ENCODE results near the gene C5orf58.

Gene C5orf58, protein sequence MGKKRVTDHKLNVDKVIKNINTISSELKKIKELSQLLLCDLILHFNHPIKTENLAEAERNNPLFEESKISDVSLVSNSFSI

DNA sequence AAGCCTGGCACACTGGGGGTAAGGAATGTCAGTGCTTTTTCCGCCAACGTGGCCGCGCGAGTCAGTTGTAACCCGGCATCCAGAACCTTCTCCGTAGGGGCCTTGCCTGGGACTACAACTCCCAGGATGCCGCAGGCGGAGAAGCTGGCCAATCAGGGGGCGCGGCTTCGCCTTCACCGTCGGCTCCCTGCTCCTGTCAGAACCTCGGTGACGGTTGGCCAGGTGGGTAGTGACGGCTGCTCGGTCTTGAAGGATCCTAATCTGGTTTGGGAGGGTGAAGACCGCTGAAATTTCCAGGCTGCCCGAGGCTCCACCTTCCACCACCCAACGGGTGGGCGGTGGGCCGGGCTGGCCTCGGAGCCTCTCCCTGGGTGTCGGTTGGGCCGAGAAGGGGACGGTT is at the start of gene C5orf58:
Gene C5orf58, plus strand, starts transcription at position 200 of the 400 bp plus-strand sequence. CDS start 1,992 bp downstream, outside the sequence.
- H3K27me3 ChIP-seq (ENCODE audit: control insufficient read depth in 1 of 2, insufficient read depth in 2 of 2, low read length in 2 of 2) = no peaks in the 10 kb centered on the region
- H3K4me1 ChIP-seq (ENCODE audit: insufficient read depth, low read length) = peaks cover 10% of the 10 kb centered on the region
- no peaks in the 10 kb centered on the region for H3K36me3 ChIP-seq (ENCODE audit: insufficient read depth, low read length)
- no peaks in the 10 kb centered on the region for H3K9me3 ChIP-seq (ENCODE audit: low read length)
- H3K4me3 ChIP-seq (ENCODE audit: low read depth in 1 of 2, low read length in 2 of 2) = no peak within 1 kb of the TSS
- H3K9ac ChIP-seq (ENCODE audit: low read length) = no peak within 1 kb of the TSS
- H3K27ac ChIP-seq (ENCODE audit: low read depth, low read length) = no peak within 1 kb of the TSS

DNA sequence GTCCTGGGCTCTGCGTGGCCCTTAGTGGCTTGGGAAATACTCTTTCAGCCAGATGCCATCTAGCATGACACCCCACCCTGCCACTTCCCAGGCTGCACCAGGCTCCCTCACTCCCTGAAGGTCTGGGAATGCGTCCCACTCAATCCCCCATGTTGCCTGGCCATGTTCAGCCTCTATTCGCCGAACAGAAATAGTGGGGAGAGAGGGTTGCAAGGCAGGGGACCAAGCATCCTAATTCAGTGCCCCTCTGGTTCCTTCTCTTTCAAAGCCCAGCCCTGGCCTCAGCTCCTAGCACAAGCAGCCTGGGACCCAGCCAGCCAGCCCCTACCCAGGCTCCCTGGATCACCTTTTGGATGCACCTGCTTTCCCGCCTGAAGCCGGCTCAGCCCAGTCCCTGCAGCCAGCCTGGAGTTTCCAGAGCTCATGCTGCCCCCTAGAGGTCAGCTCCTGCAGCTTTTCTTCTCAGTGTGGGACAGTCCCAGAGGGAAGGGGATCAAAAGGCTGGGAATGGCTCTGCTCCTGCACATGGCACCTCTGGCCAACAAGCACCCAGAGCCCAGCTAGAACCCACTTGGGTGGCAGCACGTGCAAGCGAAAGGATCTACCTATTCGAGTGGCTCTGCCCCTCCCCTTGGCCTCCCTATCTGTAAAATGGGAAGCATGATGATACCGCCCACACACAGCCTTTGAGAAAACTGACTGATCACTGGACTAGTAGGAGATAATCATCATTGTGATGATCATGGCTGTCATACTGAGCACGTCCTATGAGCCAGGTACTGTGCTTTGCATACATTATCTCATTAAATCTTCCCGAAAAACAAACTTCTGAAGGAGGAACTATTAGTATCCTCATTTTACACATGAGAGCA is 48.7 kb upstream of the C5orf58 start:
- no peaks in the 10 kb centered on the region for H3K36me3 ChIP-seq (ENCODE audit: insufficient read depth, low read length)
- no peak overlapping the region for H3K9ac ChIP-seq (ENCODE audit: low read length)
- no peaks in the 10 kb centered on the region for H3K9me3 ChIP-seq (ENCODE audit: low read length)
- H3K4me3 ChIP-seq (ENCODE audit: low read depth in 1 of 2, low read length in 2 of 2) = no peak overlapping the region
- no peaks in the 10 kb centered on the region for H3K4me1 ChIP-seq (ENCODE audit: insufficient read depth, low read length)
- no peaks in the 10 kb centered on the region for H3K27me3 ChIP-seq (ENCODE audit: control insufficient read depth in 1 of 2, insufficient read depth in 2 of 2, low read length in 2 of 2)
- no peak overlapping the region for H3K27ac ChIP-seq (ENCODE audit: low read depth, low read length)

DNA sequence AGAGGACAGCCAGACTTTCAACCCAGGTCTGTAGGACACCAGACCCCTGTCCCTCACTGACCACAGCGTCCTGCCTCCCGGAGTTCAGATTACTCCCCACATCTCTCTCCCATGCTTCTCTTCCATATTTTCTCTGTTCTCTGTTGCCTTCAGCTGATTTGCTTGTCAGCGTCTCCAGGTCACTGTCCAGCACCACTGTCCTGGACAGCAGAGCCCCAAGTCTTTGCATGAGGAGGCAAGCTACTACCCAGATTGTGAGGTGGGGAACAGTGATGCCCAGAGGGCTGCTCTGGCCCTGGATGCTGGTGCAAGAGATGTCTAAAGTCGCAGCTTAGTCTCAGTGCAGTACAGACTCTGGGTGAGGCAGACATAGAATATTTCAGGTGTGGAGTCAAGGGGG is 48.0 kb upstream of the C5orf58 start:
- Histone ChIP-seq H3K4me3 (ENCODE audit: low read depth in 1 of 2, low read length in 2 of 2) (no peak overlapping the region), H3K9ac (ENCODE audit: low read length) (no peak overlapping the region), H3K36me3 (ENCODE audit: insufficient read depth, low read length) (no peaks in the 10 kb centered on the region), H3K9me3 (ENCODE audit: low read length) (no peaks in the 10 kb centered on the region), H3K4me1 (ENCODE audit: insufficient read depth, low read length) (no peaks in the 10 kb centered on the region), H3K27ac (ENCODE audit: low read depth, low read length) (no peak overlapping the region), H3K27me3 (ENCODE audit: control insufficient read depth in 1 of 2, insufficient read depth in 2 of 2, low read length in 2 of 2) (no peaks in the 10 kb centered on the region)

DNA sequence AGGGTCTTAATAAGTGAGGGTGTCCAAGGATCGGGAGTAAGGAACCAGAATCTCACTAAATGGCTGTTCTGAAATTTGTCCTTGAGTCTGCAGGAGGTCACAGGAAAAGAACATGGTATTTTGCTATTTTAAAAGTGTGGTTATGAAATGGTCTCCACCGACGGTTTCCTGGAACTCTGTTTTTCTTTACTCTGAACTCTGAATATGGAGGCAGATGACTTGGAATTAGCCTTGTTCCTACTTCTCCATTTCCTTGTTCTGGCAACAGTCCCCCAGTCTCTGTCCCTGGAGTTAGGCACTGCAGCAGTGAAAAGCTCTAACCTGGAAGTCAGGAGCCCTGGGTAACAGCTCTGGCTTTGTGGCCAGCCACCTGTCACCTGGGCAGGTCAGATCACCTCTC is 46.6 kb upstream of the C5orf58 start:
- Histone ChIP-seq H3K4me3 (ENCODE audit: low read depth in 1 of 2, low read length in 2 of 2) (no peak overlapping the region), H3K9me3 (ENCODE audit: low read length) (no peaks in the 10 kb centered on the region), H3K4me1 (ENCODE audit: insufficient read depth, low read length) (no peaks in the 10 kb centered on the region), H3K9ac (ENCODE audit: low read length) (no peak overlapping the region), H3K27me3 (ENCODE audit: control insufficient read depth in 1 of 2, insufficient read depth in 2 of 2, low read length in 2 of 2) (no peaks in the 10 kb centered on the region), H3K27ac (ENCODE audit: low read depth, low read length) (no peak overlapping the region), H3K36me3 (ENCODE audit: insufficient read depth, low read length) (no peaks in the 10 kb centered on the region)

DNA sequence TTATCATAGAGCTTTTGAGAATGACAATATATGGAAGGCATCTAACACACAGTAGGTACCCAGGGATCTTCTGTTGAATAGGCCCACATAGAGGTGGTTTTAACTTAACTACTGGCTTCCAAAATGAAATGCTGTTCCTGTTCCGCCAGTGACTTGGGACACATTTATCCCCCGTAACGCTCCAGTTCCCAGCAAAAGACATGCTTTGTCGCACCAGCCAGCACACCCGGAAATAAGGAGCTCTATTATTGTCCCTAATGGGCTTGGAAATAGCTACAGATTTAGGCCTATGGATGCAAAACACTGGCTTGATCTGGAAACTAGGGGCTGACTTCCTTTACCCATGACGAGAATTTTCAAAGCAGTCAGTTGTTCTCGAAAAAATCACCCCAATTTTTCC is 45.9 kb upstream of the C5orf58 start:
- no peaks in the 10 kb centered on the region for H3K4me1 ChIP-seq (ENCODE audit: insufficient read depth, low read length)
- no peak overlapping the region for H3K9ac ChIP-seq (ENCODE audit: low read length)
- H3K27ac ChIP-seq (ENCODE audit: low read depth, low read length) = no peak overlapping the region
- no peaks in the 10 kb centered on the region for H3K9me3 ChIP-seq (ENCODE audit: low read length)
- H3K27me3 ChIP-seq (ENCODE audit: control insufficient read depth in 1 of 2, insufficient read depth in 2 of 2, low read length in 2 of 2) = no peaks in the 10 kb centered on the region
- no peaks in the 10 kb centered on the region for H3K36me3 ChIP-seq (ENCODE audit: insufficient read depth, low read length)
- no peak overlapping the region for H3K4me3 ChIP-seq (ENCODE audit: low read depth in 1 of 2, low read length in 2 of 2)

DNA sequence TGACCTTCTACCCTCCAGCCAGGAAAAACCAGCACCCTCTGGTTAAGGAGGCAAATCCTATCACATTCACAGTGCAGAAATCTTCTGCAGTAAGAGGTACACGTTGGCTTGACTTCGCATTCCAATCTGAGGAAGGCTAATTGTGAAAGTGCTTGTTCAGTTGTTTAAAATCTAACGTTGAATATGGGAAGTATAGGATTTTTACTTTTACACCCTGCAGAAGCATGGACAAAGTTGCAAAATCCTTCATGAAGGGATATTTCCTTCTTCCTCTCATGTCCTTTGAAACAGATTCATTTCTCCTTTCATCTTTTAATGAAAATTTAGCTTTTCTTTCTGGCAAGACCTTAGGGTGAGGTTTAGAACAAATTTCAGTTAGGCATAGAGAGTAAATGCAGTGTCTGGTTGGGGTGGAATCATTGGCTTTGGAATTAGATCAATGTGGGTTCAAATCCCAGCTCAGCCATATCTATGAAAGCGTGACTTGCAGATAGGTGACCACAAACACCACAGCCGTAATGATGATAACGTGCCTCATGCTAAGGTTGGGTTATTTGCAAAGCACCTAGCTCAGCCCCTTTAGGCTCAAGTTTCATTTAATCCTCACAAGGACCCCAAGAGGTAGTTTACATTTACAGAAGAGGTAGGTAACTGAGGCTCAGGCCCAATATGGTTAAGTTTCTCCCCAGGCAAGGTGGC is 42.2 kb upstream of the C5orf58 start:
- no peaks in the 10 kb centered on the region for H3K9me3 ChIP-seq (ENCODE audit: low read length)
- H3K27ac ChIP-seq (ENCODE audit: low read depth, low read length) = no peak overlapping the region
- H3K4me3 ChIP-seq (ENCODE audit: low read depth in 1 of 2, low read length in 2 of 2) = no peak overlapping the region
- no peaks in the 10 kb centered on the region for H3K27me3 ChIP-seq (ENCODE audit: control insufficient read depth in 1 of 2, insufficient read depth in 2 of 2, low read length in 2 of 2)
- H3K9ac ChIP-seq (ENCODE audit: low read length) = no peak overlapping the region
- no peaks in the 10 kb centered on the region for H3K4me1 ChIP-seq (ENCODE audit: insufficient read depth, low read length)
- no peaks in the 10 kb centered on the region for H3K36me3 ChIP-seq (ENCODE audit: insufficient read depth, low read length)

DNA sequence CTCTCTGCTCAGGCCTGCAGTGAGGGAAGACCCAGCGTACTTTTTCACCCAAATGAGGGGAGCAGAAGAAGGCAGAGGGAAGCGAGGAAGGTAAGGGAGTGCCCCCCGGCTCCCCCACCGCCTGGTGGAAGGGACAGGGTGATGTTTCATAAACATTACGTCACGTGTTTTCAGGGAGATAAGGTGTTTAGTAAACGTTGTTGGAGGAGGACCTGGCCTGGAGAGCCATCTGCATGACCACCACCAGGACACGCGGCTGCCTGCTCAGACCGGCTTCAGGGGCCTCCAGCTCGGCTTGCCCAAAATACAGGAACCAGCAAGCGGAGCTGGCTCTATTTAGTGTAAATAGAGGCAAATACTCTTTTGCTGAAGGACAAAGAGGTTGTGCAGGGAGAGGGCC is 40.0 kb upstream of the C5orf58 start:
- Histone ChIP-seq H3K27ac (ENCODE audit: low read depth, low read length) (no peak overlapping the region), H3K9me3 (ENCODE audit: low read length) (no peaks in the 10 kb centered on the region), H3K4me3 (ENCODE audit: low read depth in 1 of 2, low read length in 2 of 2) (no peak overlapping the region), H3K9ac (ENCODE audit: low read length) (no peak overlapping the region), H3K27me3 (ENCODE audit: control insufficient read depth in 1 of 2, insufficient read depth in 2 of 2, low read length in 2 of 2) (no peaks in the 10 kb centered on the region), H3K36me3 (ENCODE audit: insufficient read depth, low read length) (no peaks in the 10 kb centered on the region), H3K4me1 (ENCODE audit: insufficient read depth, low read length) (no peaks in the 10 kb centered on the region)

DNA sequence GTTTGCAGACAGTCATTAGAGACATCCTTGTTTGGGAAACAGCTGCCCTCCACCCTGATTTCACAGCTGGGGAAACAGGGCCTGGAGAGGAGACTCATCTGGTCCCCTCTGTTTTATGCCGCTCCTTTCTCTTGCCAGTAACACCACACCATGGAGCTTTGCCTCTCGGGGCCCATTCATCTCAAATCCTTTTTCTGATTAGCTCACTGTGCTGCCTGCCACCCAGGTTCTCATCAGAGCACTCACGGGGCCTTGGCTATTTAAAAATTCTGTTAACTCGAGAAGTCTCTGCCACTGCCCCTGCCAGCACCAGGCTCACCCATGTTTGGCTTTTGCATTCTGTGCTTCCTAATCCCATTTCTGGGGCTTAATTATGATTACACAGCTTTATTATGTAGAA is 36.8 kb upstream of the C5orf58 start:
- Histone ChIP-seq H3K27ac (ENCODE audit: low read depth, low read length) (no peak overlapping the region), H3K9ac (ENCODE audit: low read length) (no peak overlapping the region), H3K4me3 (ENCODE audit: low read depth in 1 of 2, low read length in 2 of 2) (no peak overlapping the region), H3K36me3 (ENCODE audit: insufficient read depth, low read length) (no peaks in the 10 kb centered on the region), H3K27me3 (ENCODE audit: control insufficient read depth in 1 of 2, insufficient read depth in 2 of 2, low read length in 2 of 2) (no peaks in the 10 kb centered on the region), H3K9me3 (ENCODE audit: low read length) (no peaks in the 10 kb centered on the region), H3K4me1 (ENCODE audit: insufficient read depth, low read length) (no peaks in the 10 kb centered on the region)

DNA sequence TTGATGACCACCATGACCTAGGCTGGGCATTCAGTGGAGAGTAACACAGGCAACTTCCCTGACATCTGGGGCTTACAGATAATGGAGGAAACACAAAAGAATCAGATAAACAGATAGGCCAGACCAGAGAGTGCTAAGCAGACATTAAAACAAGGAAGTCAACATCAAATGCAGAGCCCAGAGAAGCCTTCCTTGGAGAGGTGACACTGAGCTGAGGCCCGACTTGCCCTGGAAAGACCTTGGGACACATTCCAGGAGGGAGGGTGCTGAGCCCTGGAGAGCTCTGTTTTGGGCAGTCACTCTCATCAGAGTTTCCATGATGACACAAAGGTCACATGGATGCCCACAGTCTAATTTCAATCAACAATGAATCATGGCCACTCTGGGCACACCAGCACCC is 31.9 kb upstream of the C5orf58 start:
- H3K36me3 ChIP-seq (ENCODE audit: insufficient read depth, low read length) = no peaks in the 10 kb centered on the region

DNA sequence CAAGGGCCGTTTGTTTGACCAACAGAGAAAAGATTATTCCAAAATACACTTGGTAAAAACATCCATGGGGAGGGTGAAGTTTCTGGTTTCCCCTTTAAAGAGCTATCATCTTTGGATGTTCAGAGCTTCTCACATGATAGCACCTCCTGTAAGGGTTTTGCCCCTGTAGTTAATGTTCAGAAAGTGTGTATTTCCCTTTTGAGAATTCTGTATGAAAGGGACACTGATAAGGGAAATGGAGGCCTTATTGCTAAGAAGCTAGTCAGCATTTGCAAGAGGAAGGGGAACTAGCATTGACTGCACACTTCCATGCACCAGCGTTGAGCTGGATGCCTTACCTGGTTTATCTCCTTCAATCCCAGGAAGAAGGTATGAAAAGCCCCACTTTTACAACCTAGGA is 31.5 kb upstream of the C5orf58 start:
- Histone ChIP-seq H3K27ac (ENCODE audit: low read depth, low read length) (no peak overlapping the region), H3K27me3 (ENCODE audit: control insufficient read depth in 1 of 2, insufficient read depth in 2 of 2, low read length in 2 of 2) (no peaks in the 10 kb centered on the region), H3K9me3 (ENCODE audit: low read length) (no peaks in the 10 kb centered on the region), H3K9ac (ENCODE audit: low read length) (no peak overlapping the region), H3K4me1 (ENCODE audit: insufficient read depth, low read length) (no peaks in the 10 kb centered on the region), H3K4me3 (ENCODE audit: low read depth in 1 of 2, low read length in 2 of 2) (no peak overlapping the region), H3K36me3 (ENCODE audit: insufficient read depth, low read length) (no peaks in the 10 kb centered on the region)

More for the DNA sequence above, 31.9 kb upstream of the C5orf58 start:
- Histone ChIP-seq H3K4me1 (ENCODE audit: insufficient read depth, low read length) (no peaks in the 10 kb centered on the region), H3K27me3 (ENCODE audit: control insufficient read depth in 1 of 2, insufficient read depth in 2 of 2, low read length in 2 of 2) (no peaks in the 10 kb centered on the region), H3K27ac (ENCODE audit: low read depth, low read length) (no peak overlapping the region), H3K9me3 (ENCODE audit: low read length) (no peaks in the 10 kb centered on the region), H3K9ac (ENCODE audit: low read length) (no peak overlapping the region), H3K4me3 (ENCODE audit: low read depth in 1 of 2, low read length in 2 of 2) (no peak overlapping the region)

DNA sequence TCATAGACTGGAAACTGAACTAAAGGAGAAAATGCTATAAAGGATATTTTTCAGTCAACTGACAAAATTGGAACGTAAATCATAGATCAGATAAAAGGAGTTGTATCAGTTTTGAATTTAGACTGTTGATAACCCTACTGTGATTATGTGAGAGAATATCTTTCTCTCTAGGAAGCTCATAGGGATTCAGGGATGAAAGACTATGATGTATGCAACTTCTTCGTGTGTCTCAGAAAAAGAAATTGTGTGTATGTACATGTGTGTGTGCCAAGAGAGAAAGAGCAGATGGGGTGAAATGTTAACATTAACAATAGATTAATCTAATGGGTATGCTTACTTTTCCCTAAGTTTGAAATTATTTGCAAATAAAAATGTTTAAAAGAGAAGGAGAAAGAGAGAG is 30.7 kb upstream of the C5orf58 start:
- Histone ChIP-seq H3K9ac (ENCODE audit: low read length) (no peak overlapping the region), H3K27ac (ENCODE audit: low read depth, low read length) (no peak overlapping the region), H3K27me3 (ENCODE audit: control insufficient read depth in 1 of 2, insufficient read depth in 2 of 2, low read length in 2 of 2) (no peaks in the 10 kb centered on the region), H3K4me3 (ENCODE audit: low read depth in 1 of 2, low read length in 2 of 2) (no peak overlapping the region), H3K4me1 (ENCODE audit: insufficient read depth, low read length) (no peaks in the 10 kb centered on the region), H3K36me3 (ENCODE audit: insufficient read depth, low read length) (no peaks in the 10 kb centered on the region), H3K9me3 (ENCODE audit: low read length) (no peaks in the 10 kb centered on the region)
